GM18858 (cell line): ENCODE measurements around the gene MAD1L1.
"Not testable (repeated sequence)": the region's sequence is repeated elsewhere in the genome, so short reads cannot be mapped to it uniquely, and the experiment has no call there.

Experiments used
- ATAC-seq: cut with Tn5 transposase; IDR thresholded peaks from one replicate; pipeline ENCODE4 v1.9.1; 2021; ENCODE audit not compliant: unreplicated experiment

The MAD1L1 gene

DNA sequence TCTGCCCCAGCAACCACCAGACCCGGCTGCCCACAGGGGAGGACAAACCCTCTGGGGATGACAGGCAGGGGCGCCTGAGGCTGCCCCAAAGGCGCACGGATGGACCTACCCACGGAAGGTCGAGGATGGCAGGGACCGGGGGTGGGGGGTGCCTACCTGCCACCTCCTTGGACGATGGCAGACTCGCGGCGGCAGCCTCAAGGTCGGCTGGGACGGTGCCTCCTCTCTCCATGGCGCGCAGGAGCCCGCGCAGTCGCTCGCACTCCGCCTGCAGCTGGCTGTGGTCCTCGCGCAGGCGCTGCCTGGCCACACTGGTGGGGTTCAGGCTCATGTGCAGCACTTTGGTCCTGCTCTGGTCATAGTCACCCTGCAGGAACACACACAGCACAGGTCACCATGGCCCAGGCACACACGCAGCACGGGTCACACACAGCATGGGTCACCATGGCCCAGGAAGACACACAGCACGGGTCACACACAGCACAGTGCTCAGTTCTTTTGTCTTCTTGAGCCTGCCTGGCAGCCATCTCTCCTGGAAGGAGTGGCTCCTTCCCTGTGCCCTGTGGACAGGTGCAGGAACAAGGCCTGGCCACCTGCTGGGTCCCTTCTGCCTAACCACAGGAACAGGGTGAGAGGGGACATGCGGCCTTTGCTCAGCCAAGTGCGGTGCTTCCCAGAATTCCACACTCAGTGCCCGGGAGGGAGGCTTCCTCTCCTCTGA lies 296.1 kb downstream of the MAD1L1 start:
- no peak for ATAC-seq

- no peak for ATAC-seq
These were observed 296.8 kb downstream of the MAD1L1 start for GRCh38 chr7:1936006-1936310.

GRCh38 chr7:1935176-1936005 lies 297.4 kb downstream of the MAD1L1 start:
- no peak for ATAC-seq

GRCh38 chr7:1934756-1935155 lies 298.0 kb downstream of the MAD1L1 start:
- no peak for ATAC-seq

GRCh38 chr7:1934017-1934416 lies 298.7 kb downstream of the MAD1L1 start:
- no peak for ATAC-seq

GRCh38 chr7:1933066-1933750 lies 299.5 kb downstream of the MAD1L1 start:
- ATAC-seq: no peak

GRCh38 chr7:1931951-1932270 lies 300.8 kb downstream of the MAD1L1 start:
- no peak for ATAC-seq

- no peak for ATAC-seq
These were observed 301.3 kb downstream of the MAD1L1 start for GRCh38 chr7:1931256-1931950.

DNA sequence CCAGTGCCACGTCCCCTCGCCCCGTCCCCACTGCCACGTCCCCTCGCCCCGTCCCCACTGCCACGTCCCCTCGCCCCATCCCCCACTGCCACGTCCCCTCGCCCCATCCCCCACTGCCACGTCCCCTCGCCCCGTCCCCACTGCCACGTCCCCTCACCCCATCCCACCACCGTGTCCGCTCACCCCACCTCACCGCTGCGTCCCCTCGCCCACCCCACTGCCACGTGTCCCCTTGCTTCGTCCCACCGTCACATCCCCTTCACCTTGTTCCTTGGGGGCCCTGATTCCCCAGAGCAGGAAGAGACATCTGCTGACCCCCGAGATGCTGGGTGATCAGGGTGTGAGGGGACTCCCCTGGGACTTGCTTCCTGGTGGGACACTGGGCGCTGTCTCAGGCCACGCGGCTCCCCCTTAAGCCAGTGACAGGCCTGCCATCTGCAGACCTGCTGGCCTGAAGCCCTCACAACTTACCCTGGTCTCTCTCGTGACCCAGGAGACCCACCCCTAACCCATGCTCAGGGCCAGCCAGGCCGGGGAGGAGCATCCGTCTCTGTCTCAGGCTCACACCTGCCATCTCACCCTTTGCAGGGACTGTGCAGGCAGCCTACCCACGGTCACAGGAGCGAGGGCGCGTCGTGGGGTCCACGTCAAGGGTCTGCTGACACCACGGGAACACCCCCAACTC lies 302.2 kb downstream of the MAD1L1 start:
- no peak for ATAC-seq

DNA sequence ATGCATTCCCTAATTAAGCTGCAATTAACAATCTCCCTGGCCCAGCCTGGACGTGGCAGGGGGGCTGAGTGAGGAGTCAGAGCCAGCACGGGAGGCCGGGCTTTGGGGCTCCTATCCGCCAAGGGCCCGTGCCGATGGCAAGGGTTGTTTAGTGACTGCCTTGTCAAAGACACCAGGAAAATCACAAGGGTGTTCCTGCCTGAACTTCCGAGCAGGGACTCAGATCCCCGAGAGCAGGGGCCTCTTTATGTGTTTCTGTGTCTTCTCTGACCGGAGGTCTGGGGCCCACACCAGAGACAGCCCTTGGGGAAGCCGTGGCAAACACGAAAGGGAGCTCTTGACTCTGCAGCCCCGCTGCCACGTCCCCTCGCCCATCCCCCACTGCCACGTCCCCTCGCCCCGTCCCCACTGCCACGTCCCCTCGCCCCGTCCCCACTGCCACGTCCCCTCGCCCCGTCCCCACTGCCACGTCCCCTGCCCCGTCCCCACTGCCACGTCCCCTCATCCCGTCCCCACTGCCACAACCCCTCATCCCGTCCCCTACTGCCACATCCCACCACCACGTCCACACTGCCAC lies 303.3 kb downstream of the MAD1L1 start:
- ATAC-seq: not testable (repeated sequence)

- ATAC-seq: no peak
These were observed 303.9 kb downstream of the MAD1L1 start for GRCh38 chr7:1928645-1929348.

DNA sequence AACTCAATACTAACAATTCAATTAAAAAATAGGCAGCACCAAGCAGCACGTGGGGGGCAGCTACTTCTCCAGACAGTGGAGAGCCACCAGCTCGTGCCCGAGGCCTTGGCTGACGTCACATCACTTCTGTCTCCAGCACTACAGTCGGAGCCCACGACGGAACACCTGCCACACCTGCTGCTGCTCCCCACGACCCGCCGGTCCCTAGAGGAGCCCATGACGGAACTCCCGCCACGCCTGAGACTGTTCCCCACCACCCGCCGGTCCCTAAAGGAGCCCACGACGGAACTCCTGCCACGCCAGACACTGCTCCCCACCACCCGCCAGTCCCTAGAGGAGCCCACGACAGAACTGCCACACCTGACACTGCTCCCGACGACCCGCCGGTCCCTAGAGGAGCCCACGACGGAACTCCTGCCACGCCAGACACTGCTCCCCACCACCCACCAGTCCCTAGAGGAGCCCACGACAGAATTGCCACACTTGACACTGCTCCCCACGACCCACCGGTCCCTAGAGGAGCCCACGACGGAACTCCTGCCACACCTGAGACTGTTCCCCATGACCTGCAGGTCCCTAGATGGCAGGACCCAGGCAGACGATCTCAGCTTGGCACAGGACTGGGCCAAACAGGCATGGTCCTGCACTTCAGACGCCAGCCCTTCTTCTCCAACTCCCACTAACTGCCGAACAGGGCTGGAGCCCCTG lies 304.7 kb downstream of the MAD1L1 start:
- ATAC-seq: no peak

DNA sequence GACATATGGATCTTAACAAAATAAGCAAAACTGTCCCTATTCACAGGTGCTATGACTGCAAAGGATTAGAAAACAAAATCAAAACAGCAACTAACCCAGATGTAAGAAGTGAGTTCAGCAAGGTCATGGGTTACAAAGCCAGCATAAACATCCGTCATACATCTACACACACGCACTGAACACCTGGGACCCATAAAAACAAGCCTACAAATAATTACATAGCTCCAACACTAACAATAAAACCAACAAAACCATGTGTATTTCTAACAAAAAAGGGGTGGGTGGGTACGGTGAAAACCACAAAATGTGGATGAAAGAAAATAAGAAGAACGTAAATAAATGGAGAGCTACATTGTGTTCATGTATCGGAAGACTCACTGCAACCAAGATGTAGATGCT lies 305.8 kb downstream of the MAD1L1 start:
- no peak for ATAC-seq

- ATAC-seq: no peak
These were observed 306.5 kb downstream of the MAD1L1 start for GRCh38 chr7:1925973-1926907.

DNA sequence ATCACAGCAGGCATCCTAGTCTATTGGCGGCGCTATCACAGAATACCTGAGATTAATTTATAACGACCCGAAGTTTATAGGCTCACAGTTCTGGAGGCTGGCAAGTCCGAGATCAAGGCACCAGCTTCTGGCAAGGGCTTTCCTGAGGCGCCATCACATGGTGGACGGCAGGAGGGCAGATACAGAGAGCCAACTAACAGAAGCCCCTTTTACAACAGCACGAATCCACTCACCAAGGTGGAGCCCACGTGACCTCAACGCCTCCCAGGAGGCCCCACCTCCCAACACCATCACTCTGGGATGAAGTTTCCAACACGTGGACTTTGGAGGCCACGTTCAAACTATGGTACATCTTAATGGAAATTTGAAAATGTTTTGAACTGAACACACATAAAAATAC lies 307.4 kb downstream of the MAD1L1 start:
- ATAC-seq: no peak

DNA sequence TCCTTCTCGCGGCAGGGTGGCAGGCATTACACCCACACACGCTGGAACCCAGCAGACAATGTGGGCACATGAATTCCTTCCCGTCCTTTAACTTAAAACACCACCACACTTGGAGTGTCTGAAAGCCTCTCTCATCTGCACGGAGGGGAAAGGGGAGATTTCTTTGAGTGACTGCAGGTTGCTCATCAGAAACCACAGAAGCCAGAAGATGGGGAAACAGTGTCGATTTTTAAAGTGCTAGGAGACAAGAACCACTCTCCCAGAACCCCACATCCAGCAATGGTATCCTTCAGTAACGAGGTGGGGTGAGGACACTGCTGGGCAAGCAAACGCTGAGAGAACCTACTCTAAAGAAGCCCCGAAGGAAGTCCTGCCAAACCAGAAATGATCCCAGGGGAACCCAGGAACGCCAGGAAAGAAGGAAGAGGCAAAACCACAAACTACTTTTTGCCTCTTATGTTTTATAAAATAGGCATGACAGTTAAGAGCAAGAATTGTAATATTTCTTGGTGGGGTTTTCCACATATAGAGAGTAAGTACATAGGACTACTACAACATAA lies 308.4 kb downstream of the MAD1L1 start:
- ATAC-seq: no peak

GRCh38 chr7:1923409-1924257 lies 309.1 kb downstream of the MAD1L1 start:
- no peak for ATAC-seq
